ENCODE results near the gene PLCB1.

Gene PLCB1

DNA sequence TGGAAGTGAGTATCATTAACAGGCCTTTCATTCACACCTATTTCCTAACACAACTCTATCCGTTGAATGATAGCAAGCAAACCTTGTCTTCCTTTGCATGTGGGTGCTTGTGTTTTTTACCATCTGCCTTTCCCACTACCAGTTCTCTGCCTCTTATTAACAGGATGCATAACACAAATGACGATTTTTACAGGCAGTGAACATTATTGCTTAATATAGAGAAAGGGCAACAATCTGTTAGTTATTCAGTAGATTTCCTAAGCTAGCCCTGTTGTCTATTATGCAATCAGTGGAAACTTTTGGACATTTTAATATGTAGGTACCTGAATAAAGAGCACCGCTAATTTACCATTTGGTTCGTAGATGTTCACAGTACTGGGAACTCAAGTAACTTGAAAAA, 588.0 kb downstream of the PLCB1 start:
- no peak for DNase-seq (ENCODE audit: low read depth in 2 of 2)

DNA sequence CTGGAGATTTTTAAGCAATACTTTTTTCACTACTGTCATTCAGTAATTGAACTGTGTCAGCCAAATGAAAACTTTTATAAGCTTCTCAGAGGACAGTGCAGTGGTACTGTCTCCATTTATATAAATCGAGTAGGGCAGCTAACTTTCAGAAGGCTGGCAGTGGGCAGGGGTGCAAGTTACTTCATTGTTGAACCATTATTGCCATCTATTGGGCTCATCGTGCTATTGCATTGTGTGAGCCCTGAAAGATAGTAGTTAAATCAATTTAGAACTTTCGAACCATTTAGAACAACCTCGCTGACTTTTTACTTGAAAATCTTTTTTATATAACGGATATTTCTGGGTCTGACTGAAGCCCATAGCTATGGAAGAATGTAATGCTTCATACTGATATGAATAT, 589.0 kb downstream of the PLCB1 start:
- no peak for DNase-seq (ENCODE audit: low read depth in 2 of 2)

DNA sequence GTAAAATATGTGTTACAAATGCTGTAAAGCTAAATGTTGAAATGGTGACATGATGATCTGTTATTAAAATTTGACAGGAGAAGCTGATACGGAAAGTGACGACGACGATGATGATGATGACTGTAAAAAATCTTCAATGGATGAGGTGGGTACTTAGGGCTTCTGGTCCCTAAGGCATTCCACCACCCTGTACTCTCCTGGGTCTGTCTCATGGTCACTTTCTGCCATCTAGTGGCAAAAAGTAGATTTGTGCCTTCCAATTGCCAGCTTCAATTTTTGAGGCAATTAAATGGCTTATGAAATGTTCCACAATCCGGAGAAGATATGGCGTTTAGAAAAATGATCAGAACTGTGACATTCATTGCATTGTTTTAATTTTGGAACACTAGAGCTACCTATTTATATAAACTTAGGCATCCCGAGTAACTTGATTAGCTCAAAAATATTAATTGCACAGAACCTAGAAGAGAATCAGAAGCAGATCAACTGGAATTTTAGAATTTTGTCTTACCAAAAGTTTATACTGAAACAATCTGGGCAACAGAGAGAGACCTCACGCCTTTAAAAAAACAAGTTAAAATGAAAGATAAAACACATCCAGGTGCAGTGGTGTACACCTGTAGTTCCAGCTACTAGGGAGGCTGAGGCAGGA, 590.3 kb downstream of the PLCB1 start:
- no peak for DNase-seq (ENCODE audit: low read depth in 2 of 2)

DNA sequence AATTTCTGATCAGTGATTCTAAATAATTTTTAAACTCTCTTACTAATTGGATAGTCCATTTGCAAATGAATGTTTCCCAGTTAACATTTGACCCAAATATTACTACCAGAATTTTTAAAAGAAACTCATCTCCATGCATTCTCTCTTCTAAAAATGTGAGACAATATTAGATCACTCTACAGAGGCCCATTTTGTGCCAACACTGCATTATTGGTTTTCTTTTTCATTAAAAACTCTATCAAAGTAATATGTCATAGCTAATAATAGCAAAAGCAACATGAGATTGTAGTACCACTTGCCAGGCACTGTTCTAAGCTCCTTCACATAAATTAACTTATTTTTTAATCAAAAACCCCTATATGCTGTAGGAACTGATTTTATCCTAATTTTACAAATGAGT, 591.2 kb downstream of the PLCB1 start:
- no peak for DNase-seq (ENCODE audit: low read depth in 2 of 2)

DNA sequence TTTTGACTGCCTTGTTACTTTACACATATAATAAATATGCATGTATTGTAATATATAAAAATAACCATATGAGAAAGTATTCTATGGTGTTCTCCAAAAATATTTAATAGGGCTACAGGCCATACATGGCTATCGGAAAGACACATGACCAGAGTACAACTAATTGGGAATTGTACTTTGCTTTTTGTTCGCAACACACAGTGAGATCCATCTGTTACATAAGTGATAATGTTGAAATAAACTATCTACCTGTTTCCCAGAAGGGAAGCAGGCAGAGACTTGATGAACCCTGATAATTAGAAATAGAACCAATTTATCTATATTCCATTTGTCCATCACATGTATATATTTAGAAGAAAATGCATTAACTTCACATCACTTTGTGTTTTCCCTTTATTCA, 592.8 kb downstream of the PLCB1 start:
- DNase-seq (ENCODE audit: low read depth in 2 of 2): no peak

DNA sequence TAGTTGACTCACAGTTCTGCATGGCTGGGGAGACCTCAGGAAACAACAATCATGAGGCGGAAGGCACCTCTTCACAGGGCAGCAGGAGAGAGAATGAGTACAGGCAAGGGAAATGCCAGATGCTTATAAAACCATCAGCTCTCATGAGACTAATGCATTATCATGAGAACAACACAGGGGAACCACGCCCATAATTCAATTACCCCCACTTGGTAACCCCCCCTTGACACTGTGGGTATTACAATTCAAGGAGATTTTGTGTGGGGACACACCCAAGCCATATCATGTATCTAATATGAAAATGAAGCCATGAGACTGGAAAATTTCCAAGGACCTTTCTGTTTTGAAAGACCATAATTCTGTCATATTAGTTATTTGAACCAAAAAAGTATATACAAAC, 594.4 kb downstream of the PLCB1 start:
- DNase-seq (ENCODE audit: low read depth in 2 of 2): no peak

DNA sequence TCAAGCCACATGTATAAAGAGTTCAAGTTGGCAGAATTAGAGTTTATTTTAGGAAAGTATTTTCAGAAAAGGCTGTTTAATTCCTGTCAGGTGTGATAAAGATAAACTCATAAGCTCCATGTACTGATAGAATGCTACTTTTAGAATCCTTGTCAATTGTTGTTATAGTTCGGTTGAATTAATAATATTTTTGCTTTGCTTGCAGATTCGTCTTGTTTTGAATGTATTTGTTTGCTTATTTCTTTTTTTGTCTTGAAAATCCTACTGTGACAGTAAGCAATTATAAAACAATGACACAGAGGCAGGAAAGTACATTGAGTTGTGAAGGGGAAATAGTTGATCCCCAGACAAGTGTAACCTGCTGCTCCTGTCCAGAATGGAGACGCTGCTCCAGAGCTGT, 602.9 kb downstream of the PLCB1 start:
- no peak for DNase-seq (ENCODE audit: low read depth in 2 of 2)

DNA sequence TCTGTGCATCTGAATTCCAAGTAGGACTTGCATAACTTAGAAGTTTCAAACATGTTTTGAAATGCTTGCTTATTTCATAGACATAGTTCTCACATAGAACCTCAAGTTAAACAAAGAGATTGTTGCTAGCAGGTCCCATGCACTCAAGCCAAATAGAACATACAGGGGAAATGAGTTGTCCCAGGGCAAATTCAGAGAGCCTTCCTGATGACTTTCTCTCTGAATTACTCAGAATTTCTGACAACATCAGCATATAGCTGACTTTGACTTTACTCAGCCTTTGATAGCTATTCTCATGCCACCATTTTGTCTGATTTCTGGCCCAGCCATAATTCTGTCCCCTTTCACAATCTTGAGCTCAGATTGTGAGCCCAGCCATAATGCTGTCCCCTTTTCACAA, 603.6 kb downstream of the PLCB1 start:
- DNase-seq (ENCODE audit: low read depth in 2 of 2): no peak

DNA sequence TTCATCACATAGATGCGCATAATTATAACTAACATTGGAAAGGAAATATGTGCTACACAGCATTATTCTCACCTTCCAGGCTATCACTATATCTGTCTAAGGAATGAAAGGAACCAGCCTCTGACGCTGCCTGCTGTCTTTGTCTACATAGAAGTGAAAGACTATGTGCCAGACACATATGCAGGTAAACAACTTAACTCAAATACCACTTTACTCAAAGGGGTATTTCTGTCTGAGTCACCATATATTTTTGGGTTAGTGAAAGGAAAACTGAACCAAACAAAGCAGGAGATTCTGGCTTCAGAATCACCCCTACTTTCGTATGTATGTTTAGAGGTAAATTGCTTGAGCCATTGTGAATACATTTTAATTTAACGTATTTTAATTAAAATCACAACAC, 608.2 kb downstream of the PLCB1 start:
- no peak for DNase-seq (ENCODE audit: low read depth in 2 of 2)

DNA sequence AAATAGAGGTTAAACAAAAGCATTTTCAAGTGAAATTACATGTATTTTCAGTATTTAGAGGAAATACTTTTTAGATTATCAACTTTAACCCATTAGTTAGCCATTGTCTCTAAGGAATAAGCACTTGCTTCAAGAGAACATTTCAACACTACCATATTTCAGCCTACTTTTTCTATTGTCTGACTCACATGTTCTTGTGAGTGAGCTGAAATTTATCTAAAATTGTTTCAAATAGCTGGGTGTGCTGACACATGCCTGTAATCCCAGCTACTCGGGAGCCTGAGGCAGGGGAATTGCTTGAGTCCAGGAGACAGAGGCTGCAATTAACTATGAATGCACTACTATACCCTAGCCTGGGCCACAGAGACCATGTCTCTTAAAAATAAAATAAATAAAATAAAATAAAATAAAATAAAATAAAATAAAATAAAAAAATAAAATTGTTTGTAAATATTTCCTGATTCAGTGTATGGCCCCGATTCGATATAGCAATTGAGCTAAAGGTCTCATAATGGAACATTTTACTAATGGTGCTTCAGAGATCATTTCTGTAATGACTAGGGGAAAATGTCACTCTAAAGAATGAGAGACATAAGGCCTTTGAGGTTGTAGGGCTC, 612.3 kb downstream of the PLCB1 start:
- DNase-seq (ENCODE audit: low read depth in 2 of 2): no peak

DNA sequence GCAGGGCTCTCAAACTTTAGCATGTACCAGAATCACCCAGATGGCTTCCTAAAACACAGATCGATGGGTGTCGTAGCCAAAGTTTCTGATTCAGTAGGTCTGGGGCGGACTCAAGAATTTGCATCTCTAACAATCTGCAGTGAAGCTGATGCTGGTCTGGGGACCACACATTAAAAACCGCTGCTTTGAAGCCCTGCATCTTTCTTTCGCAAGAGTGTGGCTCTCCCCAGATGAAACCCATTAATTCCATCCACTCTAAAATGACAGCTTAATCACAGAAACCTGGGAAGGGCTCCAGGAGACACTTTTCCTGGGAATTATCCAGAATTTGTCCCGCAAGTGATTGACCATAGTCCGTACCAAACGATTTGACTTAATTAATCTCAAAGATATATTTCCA, 617.0 kb downstream of the PLCB1 start:
- DNase-seq (ENCODE audit: low read depth in 2 of 2): no peak

DNA sequence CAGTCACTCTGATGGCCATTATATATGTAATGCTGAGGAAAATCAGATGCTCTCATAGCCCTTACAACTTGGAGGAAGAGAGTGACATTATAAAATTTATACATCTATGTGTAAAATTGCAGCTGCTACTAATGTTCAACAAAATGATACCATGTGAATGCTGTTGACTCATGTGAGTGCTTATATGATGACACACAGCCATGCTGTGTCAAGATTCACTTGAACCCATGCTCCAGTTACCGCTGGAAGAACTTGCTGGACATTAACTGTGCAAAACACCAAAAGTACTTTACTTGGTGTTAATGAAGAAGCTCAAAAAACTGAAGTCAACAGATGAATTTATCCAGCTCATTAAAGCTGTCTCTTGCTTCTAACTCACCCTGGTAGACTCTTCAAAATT, 617.9 kb downstream of the PLCB1 start:
- DNase-seq (ENCODE audit: low read depth in 2 of 2): no peak

DNA sequence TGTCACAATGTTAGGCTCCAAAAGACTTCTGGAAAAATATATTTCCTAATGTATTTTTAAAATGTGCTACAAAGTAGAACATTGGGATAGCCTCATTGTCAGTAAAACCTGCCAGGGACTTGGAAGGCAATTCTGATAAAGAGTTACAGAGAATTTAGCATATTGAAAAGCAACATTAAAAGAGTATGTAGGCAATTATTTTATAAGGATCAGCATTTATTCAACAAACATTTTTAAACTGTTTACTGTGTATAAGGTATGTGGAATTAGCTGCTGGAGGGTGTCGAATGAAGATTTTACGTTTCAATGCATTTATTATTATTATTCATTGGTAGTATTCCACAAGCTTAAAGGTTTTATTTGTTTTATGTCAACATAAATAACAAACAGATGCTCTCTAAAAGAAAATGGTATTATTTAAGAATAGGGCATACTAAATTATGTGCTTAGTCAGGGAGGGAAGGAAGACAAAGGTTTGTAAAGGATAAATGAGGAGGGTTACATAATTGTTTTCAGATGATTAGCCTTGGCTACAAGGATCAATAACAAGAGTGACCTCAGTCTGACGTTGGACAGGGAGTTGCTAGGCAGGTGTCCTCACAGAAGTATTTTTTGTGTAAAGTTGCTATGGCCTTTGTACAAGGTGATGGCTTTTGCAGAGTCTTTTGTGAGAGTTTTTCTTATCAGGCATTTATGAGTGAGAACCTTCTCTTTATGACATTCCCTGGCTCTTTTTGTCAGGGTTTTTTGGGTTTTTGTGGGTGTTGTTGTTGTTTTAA, 623.5 kb downstream of the PLCB1 start:
- DNase-seq (ENCODE audit: low read depth in 2 of 2): no peak

DNA sequence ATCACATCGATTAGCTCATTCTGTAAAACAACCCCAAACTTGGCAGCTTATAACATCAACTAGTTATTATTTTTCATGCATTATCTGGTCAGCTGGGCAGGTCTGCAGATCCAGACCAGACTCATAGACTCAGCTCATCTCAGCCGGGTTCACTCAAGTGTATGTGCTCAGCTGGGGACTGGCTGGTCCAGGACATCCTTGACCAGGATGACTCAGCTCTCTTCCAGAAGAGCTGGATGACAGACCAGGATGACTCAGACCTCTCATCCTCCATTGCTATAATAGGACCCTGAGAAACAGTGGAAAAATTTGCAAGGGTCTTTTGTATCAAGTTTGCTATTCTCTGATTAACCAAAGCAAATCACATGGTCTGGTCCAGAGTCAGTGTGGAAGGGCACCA, 624.3 kb downstream of the PLCB1 start:
- DNase-seq (ENCODE audit: low read depth in 2 of 2): no peak

DNA sequence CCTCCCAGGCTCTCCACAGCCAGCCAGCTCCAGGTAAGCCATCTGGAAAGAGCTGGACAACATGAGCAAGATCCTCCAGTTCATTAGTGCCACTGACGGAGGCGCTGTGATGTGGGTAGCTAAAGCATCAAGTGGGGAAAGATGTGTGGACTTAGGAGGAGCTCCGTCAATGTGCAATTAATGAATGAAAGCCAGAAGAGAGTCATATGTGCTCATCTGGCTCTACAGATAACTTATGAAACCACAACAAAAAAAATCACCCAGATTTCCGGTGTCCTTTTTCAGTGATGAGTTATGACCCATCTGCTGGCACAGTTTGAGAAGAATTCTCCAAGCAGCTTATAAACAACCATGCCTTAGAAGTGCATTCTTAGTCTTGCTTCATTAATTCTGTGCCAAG, 625.1 kb downstream of the PLCB1 start:
- no peak for DNase-seq (ENCODE audit: low read depth in 2 of 2)

DNA sequence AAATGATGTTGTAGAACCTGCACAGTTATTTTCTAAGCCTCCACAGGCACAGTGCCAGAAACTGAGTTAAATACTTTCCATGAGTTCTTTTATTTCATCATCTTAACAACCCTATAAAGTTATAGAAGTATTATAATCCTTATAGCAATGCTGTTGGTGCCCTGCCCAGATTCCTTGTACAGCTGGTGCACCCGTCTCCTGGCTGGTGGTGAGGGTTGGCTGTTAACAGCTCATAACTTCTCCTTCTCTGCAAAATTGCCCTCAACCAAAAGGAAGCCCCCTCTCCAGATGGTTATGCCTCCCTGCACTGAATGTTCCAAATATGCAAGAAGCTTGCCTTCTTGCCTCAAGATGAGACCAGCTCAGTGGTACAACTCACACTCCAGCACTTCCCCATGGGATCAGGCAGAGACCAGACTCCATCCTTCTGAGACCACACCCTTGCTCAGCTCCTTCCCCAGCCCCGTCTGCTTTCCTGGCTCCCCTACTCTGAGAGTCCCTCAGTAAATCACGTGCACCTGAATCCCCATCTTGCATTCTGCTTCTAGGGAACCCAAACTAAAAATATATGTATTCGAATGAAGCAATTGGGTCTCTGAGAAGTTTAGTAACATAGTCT, 632.4 kb downstream of the PLCB1 start:
- no peak for DNase-seq (ENCODE audit: low read depth in 2 of 2)

DNA sequence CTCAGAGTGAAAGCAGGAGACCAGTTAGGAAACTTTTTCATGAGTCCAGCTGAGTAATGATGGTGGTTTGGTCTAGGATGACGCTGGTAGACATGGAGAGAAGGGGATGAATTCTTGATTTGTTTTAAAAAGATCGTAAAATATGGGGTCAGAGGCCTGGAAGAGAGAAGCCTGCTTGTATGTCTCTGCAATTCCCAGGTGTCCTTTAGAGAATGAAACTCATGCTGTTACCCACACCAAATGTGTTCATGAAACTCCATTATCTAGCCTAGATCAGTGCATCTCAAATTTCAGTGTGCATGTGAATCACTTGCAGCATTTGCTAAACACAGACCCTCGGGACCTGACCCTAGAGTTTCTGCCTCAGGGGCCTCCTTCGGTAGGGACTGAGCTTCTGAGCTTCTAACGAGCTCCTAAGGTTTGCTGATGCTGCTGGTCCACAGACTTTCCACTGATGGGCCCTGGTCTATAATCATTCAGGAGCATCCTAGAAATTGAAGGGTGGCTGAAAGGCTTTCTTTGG, 634.9 kb downstream of the PLCB1 start:
- no peak for DNase-seq (ENCODE audit: low read depth in 2 of 2)

DNA sequence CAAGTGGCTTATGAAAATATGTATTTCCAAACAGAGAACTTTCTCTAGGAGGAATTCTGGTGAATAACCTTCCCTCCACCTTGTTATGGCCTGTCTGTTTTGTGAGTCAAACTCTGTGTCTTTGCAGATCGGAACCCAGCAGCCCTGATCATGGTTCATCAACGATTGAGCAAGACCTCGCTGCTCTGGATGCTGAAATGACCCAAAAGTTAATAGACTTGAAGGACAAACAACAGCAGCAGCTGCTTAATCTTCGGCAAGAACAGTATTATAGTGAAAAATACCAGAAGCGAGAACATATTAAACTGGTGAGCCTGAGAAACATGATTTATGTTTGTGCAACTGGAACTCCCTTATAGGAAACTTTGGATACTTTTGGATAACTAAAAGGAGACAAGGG, 642.3 kb downstream of the PLCB1 start:
- no peak for DNase-seq (ENCODE audit: low read depth in 2 of 2)

DNA sequence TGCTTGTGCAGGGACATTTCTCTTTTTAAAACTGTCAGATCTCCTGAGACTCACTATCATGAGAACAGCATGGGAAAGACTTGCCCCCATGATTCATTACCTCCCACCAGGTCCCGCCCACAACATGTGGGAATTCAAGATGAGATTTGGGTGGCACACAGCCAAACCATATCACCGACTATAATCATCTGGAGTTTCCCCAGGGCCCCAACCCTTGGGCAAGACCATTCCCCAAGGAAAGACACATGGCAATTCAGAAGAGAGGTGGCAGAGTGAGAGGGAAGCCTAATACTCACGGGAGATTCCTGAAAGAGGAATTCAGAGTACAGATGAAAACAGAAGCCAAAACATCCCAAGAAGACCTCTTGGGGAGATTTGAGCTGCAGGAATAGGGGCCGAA, 645.8 kb downstream of the PLCB1 start:
- DNase-seq (ENCODE audit: low read depth in 2 of 2): no peak

DNA sequence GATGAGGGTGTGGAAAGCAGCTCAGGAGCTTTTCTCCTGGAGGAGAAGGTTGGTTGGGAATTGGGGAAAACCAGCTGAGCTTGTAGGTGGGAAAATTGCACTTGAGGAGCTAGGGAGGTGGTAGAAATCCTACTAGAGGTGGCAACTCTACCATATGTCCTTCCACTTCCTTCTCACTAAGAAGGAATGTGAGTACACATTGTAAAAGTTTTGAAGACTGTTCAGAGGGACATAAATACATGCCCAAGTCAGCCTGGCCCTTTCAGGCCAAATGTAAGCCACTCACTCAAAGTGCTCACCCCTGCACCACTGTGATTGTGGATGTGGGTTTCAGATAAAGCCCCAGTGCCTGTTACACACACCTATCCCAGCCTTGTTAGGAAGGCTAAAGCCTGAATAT, 646.3 kb downstream of the PLCB1 start:
- no peak for DNase-seq (ENCODE audit: low read depth in 2 of 2)

DNA sequence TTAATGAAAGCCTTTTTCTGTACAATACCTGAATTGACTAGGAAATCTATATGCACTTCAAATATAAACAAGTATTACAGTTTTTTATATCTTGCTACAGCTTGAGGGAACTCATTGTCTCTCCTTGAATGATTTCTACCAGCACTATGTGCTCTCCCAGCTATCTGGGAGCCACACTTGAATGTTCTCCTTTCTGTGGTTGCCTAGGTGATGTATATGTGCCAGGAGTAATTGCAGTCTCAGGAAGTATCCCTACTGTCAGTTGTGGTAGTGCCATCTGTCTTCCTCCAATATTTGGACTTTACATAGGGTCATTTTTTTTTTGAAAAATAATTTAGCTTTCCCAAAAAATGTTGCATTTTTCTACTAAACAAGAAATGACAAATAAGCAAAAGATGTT, 648.8 kb downstream of the PLCB1 start:
- DNase-seq (ENCODE audit: low read depth in 2 of 2): no peak

DNA sequence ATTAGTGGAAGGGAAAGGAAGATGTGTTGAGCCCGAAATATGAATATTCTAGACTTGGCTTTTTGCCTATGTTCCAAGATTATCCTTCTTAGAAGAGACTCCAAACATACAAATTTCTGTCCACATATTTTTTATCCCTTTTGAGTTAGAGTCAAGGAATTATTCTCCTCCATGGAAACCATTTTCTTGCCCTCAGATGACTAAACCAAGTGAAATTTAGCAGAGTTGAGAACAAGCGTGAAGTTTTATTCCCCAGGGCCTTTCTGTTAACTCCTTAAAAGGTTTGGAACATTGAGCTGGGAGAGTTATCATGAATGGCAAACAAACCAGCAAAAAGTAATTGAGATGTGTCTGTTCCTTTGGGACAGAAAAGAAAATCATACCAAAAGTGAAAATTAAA, 650.7 kb downstream of the PLCB1 start:
- no peak for DNase-seq (ENCODE audit: low read depth in 2 of 2)

DNA sequence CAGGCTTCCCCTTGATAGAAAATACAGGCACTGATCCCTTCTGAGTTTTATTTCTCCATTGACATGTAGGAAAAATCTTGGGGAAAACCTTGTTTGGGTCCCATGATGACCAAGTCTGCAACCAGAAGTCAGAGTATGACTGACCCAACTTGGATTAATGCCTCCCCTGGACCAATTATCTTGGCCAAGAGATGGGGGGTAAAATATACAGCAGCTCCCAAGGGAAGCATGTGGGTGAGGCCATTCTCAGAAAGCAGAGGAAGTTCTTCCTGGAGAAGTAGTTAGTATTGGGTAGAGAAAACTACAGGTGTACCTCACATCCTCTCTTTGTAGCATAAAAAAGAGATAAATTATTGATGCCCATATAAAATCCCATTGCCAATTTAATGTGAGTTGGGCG, 651.7 kb downstream of the PLCB1 start:
- DNase-seq (ENCODE audit: low read depth in 2 of 2): no peak

All from stimulated activated CD8-positive, alpha-beta memory T cell treated with anti-CD3 and anti-CD28 coated beads, Interleukin-2, amount 100 ng/mL, for 48 hours (primary cell).